PC-9 (cell line): ENCODE data around the gene NXN.

ENCODE experiments used
- CTCF ChIP-seq: fragments of 200-600 bp; sonication (generic); conservative IDR thresholded peaks from 2 replicates; pipeline ENCODE4 v1.6.1; 2017; ENCODE audit warnings: mixed run types, antibody characterized with exemption, mild to moderate bottlenecking, moderate library complexity
- EZH2 ChIP-seq: fragments of 200-600 bp; sonication (generic); IDR thresholded peaks from 2 replicates; pipeline ENCODE4 v1.8.0; 2017; ENCODE audit warnings: antibody characterized with exemption, low read depth

GRCh38 chr17:927611-928461 is 51.7 kb downstream of the NXN start:
- TF ChIP-seq CTCF (no peak), EZH2 (no peak)
